Neural cell (in vitro differentiated cells): ENCODE results near the gene TAOK3. TPM values are rescaled to one million over a fixed set of nuclear protein-coding genes. Genes with fewer than 3 reads are reported as not detected.
"Not testable (repeated sequence)": the region's sequence is repeated elsewhere in the genome, so short reads cannot be mapped to it uniquely, and the experiment has no call there.

Experiments
- H2AFZ ChIP-seq: fragments of 200-600, 300-800 bp; sonication (generic), shearing (Covaris generic); 2 replicates; pipeline ENCODE4 v1.6.0; 2014; ENCODE audit warnings: low read depth, mild to moderate bottlenecking, antibody characterized with exemption, low read length, moderate library complexity
- H3F3A ChIP-seq: fragments of 200-600 bp; shearing (Covaris generic); 2 replicates; pipeline ENCODE4 v1.6.1; 2016; ENCODE audit warnings: mild to moderate bottlenecking, moderate library complexity, mixed read lengths, antibody characterized with exemption, low read length; ENCODE audit not compliant: insufficient read depth, poor library complexity, severe bottlenecking
- H3K27ac ChIP-seq: fragments of 200-600, 300-800 bp; sonication (generic), shearing (Covaris generic); 2 replicates; pipeline ENCODE4 v1.5.1; 2014; ENCODE audit warnings: mild to moderate bottlenecking, low read length, moderate library complexity
- H3K27me3 ChIP-seq: fragments of 300-800, 200-600 bp; sonication (generic), shearing (Covaris generic); 2 replicates; pipeline ENCODE4 v1.6.0; 2014; ENCODE audit warnings: mild to moderate bottlenecking, low read depth, low read length, moderate library complexity; ENCODE audit not compliant: insufficient read depth
- H3K36me3 ChIP-seq: fragments of 300-800, 200-600 bp; sonication (generic), shearing (Covaris generic); 2 replicates; pipeline ENCODE4 v1.5.1; 2014; ENCODE audit warnings: mild to moderate bottlenecking, antibody characterized with exemption, low read length, moderate library complexity; ENCODE audit not compliant: insufficient read depth
- H3K4me2 ChIP-seq: fragments of 300-800, 200-600 bp; sonication (generic), shearing (Covaris generic); 2 replicates; pipeline ENCODE4 v1.6.0; 2014; ENCODE audit warnings: mild to moderate bottlenecking, low read length
- H3K4me3 ChIP-seq: fragments of 300-800, 200-600 bp; sonication (generic), shearing (Covaris generic); 2 replicates; pipeline ENCODE4 v1.5.1; 2014; ENCODE audit warnings: mild to moderate bottlenecking, low read length, moderate library complexity
- H3K79me2 ChIP-seq: fragments of 200-600 bp; shearing (Covaris generic); replicated peaks from 2 replicates; pipeline ENCODE4 v1.6.0; 2014; ENCODE audit warnings: mild to moderate bottlenecking, low read length, moderate library complexity; ENCODE audit not compliant: insufficient read depth
- H3K9ac ChIP-seq: fragments of 300-800, 200-600 bp; sonication (generic), shearing (Covaris generic); 2 replicates; pipeline ENCODE4 v1.6.1; 2016; ENCODE audit warnings: mild to moderate bottlenecking, low read length, mixed read lengths
- H3K9me2 ChIP-seq: fragments of 200-600 bp; shearing (Covaris generic); 2 replicates; pipeline ENCODE4 v1.6.1; 2016; ENCODE audit warnings: mild to moderate bottlenecking, low read length, mixed read lengths; ENCODE audit not compliant: insufficient read depth
- H3K9me3 ChIP-seq: fragments of 200-600, 300-800 bp; sonication (generic), shearing (Covaris generic); 2 replicates; pipeline ENCODE4 v1.6.1; 2016; ENCODE audit warnings: mild to moderate bottlenecking, mixed run types, low read length, moderate library complexity, mixed read lengths
- H4K20me1 ChIP-seq: fragments of 200-600 bp; shearing (Covaris generic); 2 replicates; pipeline ENCODE4 v1.6.1; 2016; ENCODE audit warnings: mild to moderate bottlenecking, mixed run types; ENCODE audit not compliant: insufficient read depth
- CTCF ChIP-seq: fragments of 450-650 bp; IDR thresholded peaks from 2 replicates; pipeline ENCODE4 v1.5.1; 2014; ENCODE audit warnings: antibody characterized with exemption, mild to moderate bottlenecking, moderate library complexity; ENCODE audit not compliant: poor library complexity, severe bottlenecking
- EP300 ChIP-seq: fragments of 450-650 bp; conservative IDR thresholded peaks from 2 replicates; pipeline ENCODE4 v1.6.1; 2014; ENCODE audit warnings: antibody characterized with exemption, mild to moderate bottlenecking, moderate library complexity; ENCODE audit not compliant: poor library complexity, severe bottlenecking
- EZH2 ChIP-seq: fragments of 200-600, 300-800 bp; shearing (Covaris generic), sonication (generic); IDR thresholded peaks from 2 replicates; pipeline ENCODE4 v1.6.1; 2014; ENCODE audit warnings: antibody characterized with exemption, low read length, borderline replicate concordance, mild to moderate bottlenecking; ENCODE audit not compliant: insufficient read depth, poor library complexity, severe bottlenecking
- MXI1 ChIP-seq: fragments of 450-650 bp; conservative IDR thresholded peaks from 2 replicates; pipeline ENCODE4 v1.6.1; 2014; ENCODE audit warnings: antibody characterized with exemption, mild to moderate bottlenecking; ENCODE audit not compliant: poor library complexity, severe bottlenecking
- POLR2AphosphoS5 ChIP-seq: IDR thresholded peaks from 2 replicates; pipeline ENCODE4 v1.6.1; 2012
- RAD21 ChIP-seq: fragments of 450-650 bp; conservative IDR thresholded peaks from 2 replicates; pipeline ENCODE4 v1.6.1; 2014; ENCODE audit warnings: antibody characterized with exemption, mild to moderate bottlenecking, moderate library complexity
- REST ChIP-seq: IDR thresholded peaks from 2 replicates; pipeline ENCODE4 v1.6.1; 2012; ENCODE audit warnings: borderline replicate concordance
- SMC3 ChIP-seq: fragments of 450-650 bp; conservative IDR thresholded peaks from 2 replicates; pipeline ENCODE4 v1.6.1; 2014; ENCODE audit warnings: antibody characterized with exemption, mild to moderate bottlenecking, moderate library complexity; ENCODE audit not compliant: poor library complexity
- TAF1 ChIP-seq: IDR thresholded peaks from 2 replicates; pipeline ENCODE4 v1.6.1; 2012; ENCODE audit warnings: low read depth
- polyA plus RNA-seq: library from polyadenylated mRNA; depleted of rRNA; stranded (reverse); fragments of >200 nt; gene quantifications from 2 replicates; pipeline ENCODE4 v1.2.3, GENCODE V29; 2014

The TAOK3 gene
- polyA plus RNA-seq, 1 donor from 2014 or later: 148 TPM

GRCh38 chr12:118287728-118288127 is 85.0 kb downstream of the TAOK3 start:
- no peak overlapping the region for H3K4me3 ChIP-seq
- H3K79me2 ChIP-seq: no peaks in the 10 kb centered on the region
- TF ChIP-seq EP300 (no peak), RAD21 (no peak), CTCF (no peak)
- no peaks in the 10 kb centered on the region for H3K9me2 ChIP-seq
- no peak overlapping the region for H3K9ac ChIP-seq
- H3K27ac ChIP-seq: no peak overlapping the region
- H3F3A ChIP-seq: no peaks in the 10 kb centered on the region
- no peak overlapping the region for H3K4me2 ChIP-seq
- H3K36me3 ChIP-seq: no peaks in the 10 kb centered on the region
- no peaks in the 10 kb centered on the region for H3K9me3 ChIP-seq
- H4K20me1 ChIP-seq: no peaks in the 10 kb centered on the region
- H2AFZ ChIP-seq: no peak overlapping the region
- no peaks in the 10 kb centered on the region for H3K27me3 ChIP-seq

GRCh38 chr12:118282767-118283166 is 89.9 kb downstream of the TAOK3 start:
- Histone ChIP-seq H3K27me3 (no peaks in the 10 kb centered on the region), H3K4me2 (no peak overlapping the region), H3K9ac (no peak overlapping the region), H3K9me3 (no peaks in the 10 kb centered on the region), H3F3A (no peaks in the 10 kb centered on the region), H3K4me3 (no peak overlapping the region), H3K27ac (no peak overlapping the region), H3K9me2 (no peaks in the 10 kb centered on the region), H4K20me1 (no peaks in the 10 kb centered on the region), H2AFZ (no peak overlapping the region), H3K79me2 (no peaks in the 10 kb centered on the region), H3K36me3 (no peaks in the 10 kb centered on the region)
- TF ChIP-seq EP300 (no peak), SMC3 (no peak), RAD21 (no peak), POLR2AphosphoS5 (no peak), EZH2 (no peak), REST (no peak), TAF1 (no peak), MXI1 (no peak), CTCF (no peak)

GRCh38 chr12:118278288-118278687 is 94.4 kb downstream of the TAOK3 start:
- H4K20me1 ChIP-seq, H3K9ac ChIP-seq, H3K9me2 ChIP-seq, H3K9me3 ChIP-seq, H3K79me2 ChIP-seq, H2AFZ ChIP-seq, H3F3A ChIP-seq, H3K27ac ChIP-seq, H3K4me3 ChIP-seq, H3K4me2 ChIP-seq, H3K36me3 ChIP-seq, H3K27me3 ChIP-seq: not testable (repeated sequence)
